ENCODE data around the gene PPDPF. TPM values are rescaled to one million over a fixed set of nuclear protein-coding genes. Genes with fewer than 3 reads are reported as not detected.
A peak's percentile ranks its signal among the peaks of the same experiment; 100 is the strongest.

PPDPF gene
- total and polyA plus RNA-seq, 2 of the 8 experiments (the other 6 are each of a cell fraction or from before 2014, with no cell fraction given) = 30.5 to 138 TPM

GRCh38 chr20:63497946-63498935, 22.3 kb upstream of the PPDPF start (continued):
- TF ChIP-seq MAX (IDR thresholded peaks at IDR 0.05) = no peak
- TF ChIP-seq SP4 (IDR thresholded peaks at IDR 0.05; ENCODE audit: low read length) = no peak
- TF ChIP-seq CBX8 (IDR thresholded peaks at IDR 0.05; ENCODE audit: borderline replicate concordance, low read depth, low read length) = no peak
- TF ChIP-seq EZH2 (IDR thresholded peaks at IDR 0.05; ENCODE audit: low read depth, low read length, severe bottlenecking) = peak; percentile 43
- TF ChIP-seq YY1 (IDR thresholded peaks at IDR 0.05; ENCODE audit: low read depth, low read length) = 0 out of 2 replicates have a peak, but pooled peaks have one; percentile 56
- TF ChIP-seq CEBPB (IDR thresholded peaks at IDR 0.05; ENCODE audit: low read depth, low read length) = no peak
- no peak for TF ChIP-seq SP1 (IDR thresholded peaks at IDR 0.05; ENCODE audit: low read depth, low read length)
- TF ChIP-seq E2F6 (IDR thresholded peaks at IDR 0.05) = no peak
- TF ChIP-seq HDAC2 (IDR thresholded peaks at IDR 0.05; ENCODE audit: borderline replicate concordance in 1 of 2, low read depth in 2 of 2, low read length in 2 of 2) = no peak
- TF ChIP-seq EP300 (IDR thresholded peaks at IDR 0.05; ENCODE audit: borderline replicate concordance in 1 of 2, low read depth in 2 of 2, low read length in 2 of 2) = no peak
- TF ChIP-seq TAF7 (optimal IDR thresholded peaks at IDR 0.05; ENCODE audit: borderline replicate concordance, low read depth, low read length) = no peak
- TF ChIP-seq JUND (IDR thresholded peaks at IDR 0.05; ENCODE audit: low read length) = peak; percentile 72; the same call in 1 of the 2 replicates
- 0 out of 2 replicates have a peak, but pooled peaks have one; percentile 13 for TF ChIP-seq EGR1 (IDR thresholded peaks at IDR 0.05; ENCODE audit: borderline replicate concordance, low read depth, low read length)
- TF ChIP-seq KDM4A (IDR thresholded peaks at IDR 0.05; ENCODE audit: low read depth, low read length, severe bottlenecking) = no peak

Measured in H1 (cell line).